Neural cell (in vitro differentiated cells): Measurements from ENCODE around the gene HEXD. TPM values are rescaled to one million over a fixed set of nuclear protein-coding genes. Genes with fewer than 3 reads are reported as not detected.
"Not testable (repeated sequence)": the region's sequence is repeated elsewhere in the genome, so short reads cannot be mapped to it uniquely, and the experiment has no call there.

Experiments
- H2AFZ ChIP-seq: fragments of 200-600, 300-800 bp; sonication (generic), shearing (Covaris generic); 2 replicates; pipeline ENCODE4 v1.6.0; 2014; ENCODE audit warnings: low read depth, mild to moderate bottlenecking, antibody characterized with exemption, low read length, moderate library complexity
- H3F3A ChIP-seq: fragments of 200-600 bp; shearing (Covaris generic); 2 replicates; pipeline ENCODE4 v1.6.1; 2016; ENCODE audit warnings: mild to moderate bottlenecking, moderate library complexity, mixed read lengths, antibody characterized with exemption, low read length; ENCODE audit not compliant: insufficient read depth, poor library complexity, severe bottlenecking
- H3K27ac ChIP-seq: fragments of 200-600, 300-800 bp; sonication (generic), shearing (Covaris generic); 2 replicates; pipeline ENCODE4 v1.5.1; 2014; ENCODE audit warnings: mild to moderate bottlenecking, low read length, moderate library complexity
- H3K27me3 ChIP-seq: fragments of 300-800, 200-600 bp; sonication (generic), shearing (Covaris generic); 2 replicates; pipeline ENCODE4 v1.6.0; 2014; ENCODE audit warnings: mild to moderate bottlenecking, low read depth, low read length, moderate library complexity; ENCODE audit not compliant: insufficient read depth
- H3K36me3 ChIP-seq: fragments of 300-800, 200-600 bp; sonication (generic), shearing (Covaris generic); 2 replicates; pipeline ENCODE4 v1.5.1; 2014; ENCODE audit warnings: mild to moderate bottlenecking, antibody characterized with exemption, low read length, moderate library complexity; ENCODE audit not compliant: insufficient read depth
- H3K4me2 ChIP-seq: fragments of 300-800, 200-600 bp; sonication (generic), shearing (Covaris generic); 2 replicates; pipeline ENCODE4 v1.6.0; 2014; ENCODE audit warnings: mild to moderate bottlenecking, low read length
- H3K4me3 ChIP-seq: fragments of 300-800, 200-600 bp; sonication (generic), shearing (Covaris generic); 2 replicates; pipeline ENCODE4 v1.5.1; 2014; ENCODE audit warnings: mild to moderate bottlenecking, low read length, moderate library complexity
- H3K79me2 ChIP-seq: fragments of 200-600 bp; shearing (Covaris generic); replicated peaks from 2 replicates; pipeline ENCODE4 v1.6.0; 2014; ENCODE audit warnings: mild to moderate bottlenecking, low read length, moderate library complexity; ENCODE audit not compliant: insufficient read depth
- H3K9ac ChIP-seq: fragments of 300-800, 200-600 bp; sonication (generic), shearing (Covaris generic); 2 replicates; pipeline ENCODE4 v1.6.1; 2016; ENCODE audit warnings: mild to moderate bottlenecking, low read length, mixed read lengths
- H3K9me2 ChIP-seq: fragments of 200-600 bp; shearing (Covaris generic); 2 replicates; pipeline ENCODE4 v1.6.1; 2016; ENCODE audit warnings: mild to moderate bottlenecking, low read length, mixed read lengths; ENCODE audit not compliant: insufficient read depth
- H3K9me3 ChIP-seq: fragments of 200-600, 300-800 bp; sonication (generic), shearing (Covaris generic); 2 replicates; pipeline ENCODE4 v1.6.1; 2016; ENCODE audit warnings: mild to moderate bottlenecking, mixed run types, low read length, moderate library complexity, mixed read lengths
- H4K20me1 ChIP-seq: fragments of 200-600 bp; shearing (Covaris generic); 2 replicates; pipeline ENCODE4 v1.6.1; 2016; ENCODE audit warnings: mild to moderate bottlenecking, mixed run types; ENCODE audit not compliant: insufficient read depth
- EP300 ChIP-seq: fragments of 450-650 bp; conservative IDR thresholded peaks from 2 replicates; pipeline ENCODE4 v1.6.1; 2014; ENCODE audit warnings: antibody characterized with exemption, mild to moderate bottlenecking, moderate library complexity; ENCODE audit not compliant: poor library complexity, severe bottlenecking
- EZH2 ChIP-seq: fragments of 200-600, 300-800 bp; shearing (Covaris generic), sonication (generic); IDR thresholded peaks from 2 replicates; pipeline ENCODE4 v1.6.1; 2014; ENCODE audit warnings: antibody characterized with exemption, low read length, borderline replicate concordance, mild to moderate bottlenecking; ENCODE audit not compliant: insufficient read depth, poor library complexity, severe bottlenecking
- MXI1 ChIP-seq: fragments of 450-650 bp; conservative IDR thresholded peaks from 2 replicates; pipeline ENCODE4 v1.6.1; 2014; ENCODE audit warnings: antibody characterized with exemption, mild to moderate bottlenecking; ENCODE audit not compliant: poor library complexity, severe bottlenecking
- POLR2AphosphoS5 ChIP-seq: IDR thresholded peaks from 2 replicates; pipeline ENCODE4 v1.6.1; 2012
- RAD21 ChIP-seq: fragments of 450-650 bp; conservative IDR thresholded peaks from 2 replicates; pipeline ENCODE4 v1.6.1; 2014; ENCODE audit warnings: antibody characterized with exemption, mild to moderate bottlenecking, moderate library complexity
- SMC3 ChIP-seq: fragments of 450-650 bp; conservative IDR thresholded peaks from 2 replicates; pipeline ENCODE4 v1.6.1; 2014; ENCODE audit warnings: antibody characterized with exemption, mild to moderate bottlenecking, moderate library complexity; ENCODE audit not compliant: poor library complexity
- TAF1 ChIP-seq: IDR thresholded peaks from 2 replicates; pipeline ENCODE4 v1.6.1; 2012; ENCODE audit warnings: low read depth
- polyA plus RNA-seq: library from polyadenylated mRNA; depleted of rRNA; stranded (reverse); fragments of >200 nt; gene quantifications from 2 replicates; pipeline ENCODE4 v1.2.3, GENCODE V29; 2014
- TF ChIP-seq, protein P1 (sequence below): IDR thresholded peaks from 2 replicates; pipeline ENCODE4 v1.6.1; 2012; ENCODE audit warnings: borderline replicate concordance
- TF ChIP-seq, protein P2 (sequence below): fragments of 450-650 bp; IDR thresholded peaks from 2 replicates; pipeline ENCODE4 v1.5.1; 2014; ENCODE audit warnings: antibody characterized with exemption, mild to moderate bottlenecking, moderate library complexity; ENCODE audit not compliant: poor library complexity, severe bottlenecking

The HEXD gene
- polyA plus RNA-seq, 1 donor from 2014 or later = 72.8 TPM

DNA sequence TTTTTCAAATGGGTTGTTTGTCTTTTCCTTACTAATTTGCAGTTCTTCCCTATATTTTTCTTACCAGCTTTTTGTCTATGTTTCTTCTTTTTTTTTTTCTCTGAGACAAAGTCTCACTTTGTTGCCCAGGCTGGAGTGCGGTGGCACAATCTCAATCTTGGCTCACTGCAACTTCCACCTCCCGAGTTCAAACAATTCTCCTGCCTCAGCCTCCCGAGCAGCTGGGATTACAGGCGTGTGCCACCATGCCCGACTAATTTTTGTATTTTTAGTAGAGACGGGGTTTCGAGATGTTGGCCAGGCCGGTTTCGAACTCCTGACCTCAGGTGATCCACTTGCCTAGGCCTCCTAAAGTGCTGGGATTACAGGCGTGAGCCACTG lies 45.1 kb upstream of the HEXD start:
- not testable (repeated sequence) for H4K20me1 ChIP-seq, H2AFZ ChIP-seq, H3K9me3 ChIP-seq, H3F3A ChIP-seq, H3K36me3 ChIP-seq, H3K79me2 ChIP-seq, H3K9ac ChIP-seq, H3K27ac ChIP-seq, H3K4me3 ChIP-seq, H3K4me2 ChIP-seq, H3K9me2 ChIP-seq
- peaks cover 29% of the 10 kb centered on the region for H3K27me3 ChIP-seq

DNA sequence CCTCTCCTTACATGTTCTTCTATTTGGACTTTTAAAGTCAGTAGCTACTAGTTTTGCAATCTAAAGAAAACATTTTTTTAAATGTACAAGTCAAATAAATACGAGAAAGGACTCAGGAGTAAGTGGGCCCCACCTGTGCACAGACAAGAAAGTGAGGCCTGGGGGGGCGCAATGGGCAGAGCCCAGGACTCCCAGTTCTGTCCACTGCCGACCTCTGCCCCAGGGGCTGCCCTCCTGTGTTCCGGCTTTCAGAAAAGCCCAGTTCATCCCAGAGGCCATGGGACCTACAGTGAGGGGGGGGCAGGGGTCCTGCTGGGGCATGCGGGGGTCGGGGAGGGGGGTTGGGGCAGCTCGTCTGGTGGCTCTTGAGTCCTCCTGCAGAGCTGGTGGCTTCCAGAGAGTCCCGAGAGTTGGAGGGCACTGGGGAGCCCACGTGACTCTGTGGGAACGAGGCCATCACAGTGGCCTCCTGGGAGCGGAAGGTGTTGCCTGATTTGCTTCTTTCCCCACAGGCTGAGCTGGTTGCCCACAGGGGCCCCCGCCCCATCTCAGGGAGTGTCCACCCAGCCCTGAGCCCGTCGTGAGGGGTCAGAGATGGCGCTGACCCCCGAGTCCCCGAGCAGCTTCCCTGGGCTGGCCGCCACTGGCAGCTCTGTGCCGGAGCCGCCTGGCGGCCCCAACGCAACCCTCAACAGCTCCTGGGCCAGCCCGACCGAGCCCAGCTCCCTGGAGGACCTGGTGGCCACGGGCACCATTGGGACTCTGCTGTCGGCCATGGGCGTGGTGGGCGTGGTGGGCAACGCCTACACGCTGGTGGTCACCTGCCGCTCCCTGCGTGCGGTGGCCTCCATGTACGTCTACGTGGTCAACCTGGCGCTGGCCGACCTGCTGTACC lies 44.2 kb upstream of the HEXD start:
- Histone ChIP-seq H3K9me3 (no peaks in the 10 kb centered on the region), H3K79me2 (no peaks in the 10 kb centered on the region), H3F3A (no peaks in the 10 kb centered on the region), H3K9me2 (no peaks in the 10 kb centered on the region), H3K27me3 (peaks cover 29% of the 10 kb centered on the region), H2AFZ (no peak overlapping the region), H3K9ac (no peak overlapping the region), H3K4me2 (no peak overlapping the region), H3K27ac (no peak overlapping the region), H3K36me3 (no peaks in the 10 kb centered on the region), H4K20me1 (no peaks in the 10 kb centered on the region), H3K4me3 (no peak overlapping the region)
- no peak for TF ChIP-seq POLR2AphosphoS5
- TF ChIP-seq, protein P1, sequence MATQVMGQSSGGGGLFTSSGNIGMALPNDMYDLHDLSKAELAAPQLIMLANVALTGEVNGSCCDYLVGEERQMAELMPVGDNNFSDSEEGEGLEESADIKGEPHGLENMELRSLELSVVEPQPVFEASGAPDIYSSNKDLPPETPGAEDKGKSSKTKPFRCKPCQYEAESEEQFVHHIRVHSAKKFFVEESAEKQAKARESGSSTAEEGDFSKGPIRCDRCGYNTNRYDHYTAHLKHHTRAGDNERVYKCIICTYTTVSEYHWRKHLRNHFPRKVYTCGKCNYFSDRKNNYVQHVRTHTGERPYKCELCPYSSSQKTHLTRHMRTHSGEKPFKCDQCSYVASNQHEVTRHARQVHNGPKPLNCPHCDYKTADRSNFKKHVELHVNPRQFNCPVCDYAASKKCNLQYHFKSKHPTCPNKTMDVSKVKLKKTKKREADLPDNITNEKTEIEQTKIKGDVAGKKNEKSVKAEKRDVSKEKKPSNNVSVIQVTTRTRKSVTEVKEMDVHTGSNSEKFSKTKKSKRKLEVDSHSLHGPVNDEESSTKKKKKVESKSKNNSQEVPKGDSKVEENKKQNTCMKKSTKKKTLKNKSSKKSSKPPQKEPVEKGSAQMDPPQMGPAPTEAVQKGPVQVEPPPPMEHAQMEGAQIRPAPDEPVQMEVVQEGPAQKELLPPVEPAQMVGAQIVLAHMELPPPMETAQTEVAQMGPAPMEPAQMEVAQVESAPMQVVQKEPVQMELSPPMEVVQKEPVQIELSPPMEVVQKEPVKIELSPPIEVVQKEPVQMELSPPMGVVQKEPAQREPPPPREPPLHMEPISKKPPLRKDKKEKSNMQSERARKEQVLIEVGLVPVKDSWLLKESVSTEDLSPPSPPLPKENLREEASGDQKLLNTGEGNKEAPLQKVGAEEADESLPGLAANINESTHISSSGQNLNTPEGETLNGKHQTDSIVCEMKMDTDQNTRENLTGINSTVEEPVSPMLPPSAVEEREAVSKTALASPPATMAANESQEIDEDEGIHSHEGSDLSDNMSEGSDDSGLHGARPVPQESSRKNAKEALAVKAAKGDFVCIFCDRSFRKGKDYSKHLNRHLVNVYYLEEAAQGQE = no peak
- TF ChIP-seq, protein P2, sequence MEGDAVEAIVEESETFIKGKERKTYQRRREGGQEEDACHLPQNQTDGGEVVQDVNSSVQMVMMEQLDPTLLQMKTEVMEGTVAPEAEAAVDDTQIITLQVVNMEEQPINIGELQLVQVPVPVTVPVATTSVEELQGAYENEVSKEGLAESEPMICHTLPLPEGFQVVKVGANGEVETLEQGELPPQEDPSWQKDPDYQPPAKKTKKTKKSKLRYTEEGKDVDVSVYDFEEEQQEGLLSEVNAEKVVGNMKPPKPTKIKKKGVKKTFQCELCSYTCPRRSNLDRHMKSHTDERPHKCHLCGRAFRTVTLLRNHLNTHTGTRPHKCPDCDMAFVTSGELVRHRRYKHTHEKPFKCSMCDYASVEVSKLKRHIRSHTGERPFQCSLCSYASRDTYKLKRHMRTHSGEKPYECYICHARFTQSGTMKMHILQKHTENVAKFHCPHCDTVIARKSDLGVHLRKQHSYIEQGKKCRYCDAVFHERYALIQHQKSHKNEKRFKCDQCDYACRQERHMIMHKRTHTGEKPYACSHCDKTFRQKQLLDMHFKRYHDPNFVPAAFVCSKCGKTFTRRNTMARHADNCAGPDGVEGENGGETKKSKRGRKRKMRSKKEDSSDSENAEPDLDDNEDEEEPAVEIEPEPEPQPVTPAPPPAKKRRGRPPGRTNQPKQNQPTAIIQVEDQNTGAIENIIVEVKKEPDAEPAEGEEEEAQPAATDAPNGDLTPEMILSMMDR = no peak
- TF ChIP-seq MXI1 = no peak
- no peak for TF ChIP-seq SMC3
- no peak for TF ChIP-seq TAF1
- no peak for TF ChIP-seq EZH2
- no peak for TF ChIP-seq EP300
- TF ChIP-seq RAD21 = no peak
